HCT116 (cell line): ENCODE measurements around the gene PPFIBP1. TPM values are rescaled to one million over a fixed set of nuclear protein-coding genes. Genes with fewer than 3 reads are reported as not detected.

Source experiments
- ATAC-seq: fragments of 200-7000 bp; cut with Tn5 transposase; 2 replicates; pipeline ENCODE4 v1.9.1; 2020; ENCODE audit warnings: mild to moderate bottlenecking, moderate library complexity
- BruUV-seq: library from RNA; stranded (reverse); fragments of 400-500 nt; replicated peaks from 2 replicates; lab custom pipeline; 2021; lab: Mats Ljungman, UMichigan
- CTCF ChIA-PET: fragments of 300-600 bp; sonication (Branson Sonifier 250); formaldehyde crosslinking; loops from one replicate; lab custom pipeline; 2021; ENCODE audit warnings: antibody characterized with exemption; lab: Charles Lee
- POLR2A ChIA-PET: fragments of 300-600, 350-600 bp; sonication (Branson Sonifier 250); formaldehyde crosslinking; loops from one replicate; lab custom pipeline; 2021; ENCODE audit warnings: antibody characterized with exemption; lab: Charles Lee
- RAD21 ChIA-PET, 2 experiments: fragments of 300-600 bp; sonication (Branson Sonifier 250); formaldehyde crosslinking; loops; one replicate each; lab custom pipeline; 2023; ENCODE audit warnings: low total read pairs in 2 of 2; ENCODE audit not compliant: uncharacterized antibody in 2 of 2, unreplicated experiment in 2 of 2, low non-redundant PET in 1 of 2; lab: Charles Lee
- DNase-seq: peaks from one replicate; pipeline ENCODE4 v3.0.0-alpha.2; 2010; ENCODE audit warnings: low read depth, low spot score
- H2AFZ ChIP-seq: fragments of 200-600 bp; shearing (Covaris generic), sonication (generic); 2 replicates; pipeline ENCODE4 v1.6.1; 2017; ENCODE audit warnings: low read depth, mixed run types, mixed read lengths, antibody characterized with exemption, low read length; ENCODE audit not compliant: poor library complexity, severe bottlenecking
- H3K27ac ChIP-seq: 2 replicates; pipeline ENCODE4 v1.5.1; 2012; ENCODE audit warnings: low read depth, low read length
- H3K27me3 ChIP-seq: fragments of 200-600 bp; sonication (generic); 2 replicates; pipeline ENCODE4 v1.6.1; 2016; ENCODE audit warnings: mixed run types, low read length, mixed read lengths; ENCODE audit not compliant: insufficient read depth
- H3K36me3 ChIP-seq, 2 experiments: fragments of 200-500 bp in 1 of 2; fragments of 200-600 bp in 1 of 2; sonication (Bioruptor generic) in 1 of 2; sonication (generic) in 1 of 2; 2 replicates each; pipeline versions ENCODE4 v1.5.1 to v1.6.1; 2014 to 2016; ENCODE audit warnings: low read length in 2 of 2, inconsistent platforms in 1 of 2, mixed read lengths in 1 of 2, mixed run types in 1 of 2; ENCODE audit not compliant: insufficient read depth in 2 of 2, control insufficient read depth in 1 of 2
- H3K4me1 ChIP-seq, 2 experiments: fragments of 200-600 bp in 1 of 2; sonication (generic) in 1 of 2; 2 replicates each; pipeline versions ENCODE4 v1.5.1 to v1.6.1; 2012 to 2017; ENCODE audit warnings: low read length in 2 of 2, inconsistent platforms in 1 of 2, mild to moderate bottlenecking in 1 of 2, mixed read lengths in 1 of 2, mixed run types in 1 of 2, moderate library complexity in 1 of 2; ENCODE audit not compliant: insufficient read depth in 2 of 2, control insufficient read depth in 1 of 2
- H3K4me2 ChIP-seq: fragments of 200-600 bp; sonication (generic); 2 replicates; pipeline ENCODE4 v1.6.1; 2017; ENCODE audit warnings: mixed run types, low read length, mixed read lengths
- H3K4me3 ChIP-seq, 2 experiments: fragments of 200-600 bp in 1 of 2; sonication (generic) in 1 of 2; replicated peaks in 1 of 2; 2 replicates each; pipeline ENCODE4 v1.5.1; 2011 to 2016; ENCODE audit warnings: low read length in 2 of 2, control low read depth in 1 of 2, low read depth in 1 of 2, mild to moderate bottlenecking in 1 of 2, mixed read lengths in 1 of 2, mixed run types in 1 of 2
- H3K79me2 ChIP-seq: fragments of 200-600 bp; sonication (generic); 2 replicates; pipeline ENCODE4 v1.6.1; 2017; ENCODE audit warnings: mild to moderate bottlenecking, mixed run types, low read length, moderate library complexity, mixed read lengths; ENCODE audit not compliant: insufficient read depth
- H3K9ac ChIP-seq: fragments of 200-600 bp; sonication (generic); 2 replicates; pipeline ENCODE4 v1.6.1; 2016; ENCODE audit warnings: low read length, mixed read lengths
- H3K9me2 ChIP-seq: fragments of 200-600 bp; sonication (generic), shearing (Covaris generic); 2 replicates; pipeline ENCODE4 v1.6.1; 2017; ENCODE audit warnings: mixed run types, mild to moderate bottlenecking, moderate library complexity; ENCODE audit not compliant: insufficient read depth
- H3K9me3 ChIP-seq, 2 experiments: fragments of 200-500 bp in 1 of 2; fragments of 200-600 bp in 1 of 2; sonication (Bioruptor generic) in 1 of 2; sonication (generic) in 1 of 2; 2 replicates each; pipeline ENCODE4 v1.6.1; 2014 to 2017; ENCODE audit warnings: low read length in 2 of 2, mixed read lengths in 2 of 2, inconsistent platforms in 1 of 2, low read depth in 1 of 2, mild to moderate bottlenecking in 1 of 2, mixed run types in 1 of 2, moderate library complexity in 1 of 2; ENCODE audit not compliant: control insufficient read depth in 1 of 2, insufficient read depth in 1 of 2
- H4K20me1 ChIP-seq: fragments of 200-600 bp; sonication (generic), shearing (Covaris generic); 2 replicates; pipeline ENCODE4 v1.6.1; 2017; ENCODE audit warnings: mixed run types, mild to moderate bottlenecking, moderate library complexity; ENCODE audit not compliant: insufficient read depth
- CBX3 ChIP-seq: IDR thresholded peaks from 2 replicates; pipeline ENCODE4 v1.6.1; 2012; ENCODE audit warnings: low read depth
- CEBPB ChIP-seq: IDR thresholded peaks from 2 replicates; pipeline ENCODE4 v1.6.1; 2012; ENCODE audit warnings: low read depth
- EZH2 ChIP-seq: fragments of 200-600 bp; sonication (generic); IDR thresholded peaks from 2 replicates; pipeline ENCODE4 v1.6.1; 2017; ENCODE audit warnings: antibody characterized with exemption, mixed run types
- EZH2phosphoT487 ChIP-seq: fragments of 200-600 bp; IDR thresholded peaks from 2 replicates; pipeline ENCODE4 v1.6.1; 2018; ENCODE audit warnings: antibody characterized with exemption, borderline replicate concordance
- FOSL1 ChIP-seq: IDR thresholded peaks from 2 replicates; pipeline ENCODE4 v1.6.1; 2012; ENCODE audit warnings: low read depth
- JUND ChIP-seq: IDR thresholded peaks from 2 replicates; pipeline ENCODE4 v1.6.1; 2012
- POLR2A ChIP-seq: IDR thresholded peaks from 2 replicates; pipeline ENCODE4 v1.7.0; 2011; ENCODE audit warnings: borderline replicate concordance; ENCODE audit not compliant: insufficient read depth, insufficient read length; ENCODE audit errors: extremely low read depth
- POLR2AphosphoS5 ChIP-seq: IDR thresholded peaks from 2 replicates; pipeline ENCODE4 v1.6.1; 2011; ENCODE audit warnings: mild to moderate bottlenecking, low read depth, low read length, moderate library complexity
- REST ChIP-seq: IDR thresholded peaks from 2 replicates; pipeline ENCODE4 v1.6.1; 2012; ENCODE audit warnings: low read depth
- SIN3A ChIP-seq: IDR thresholded peaks from 2 replicates; pipeline ENCODE4 v1.6.1; 2012; ENCODE audit warnings: low read depth
- SP1 ChIP-seq: IDR thresholded peaks from 2 replicates; pipeline ENCODE4 v1.6.1; 2012; ENCODE audit warnings: low read depth
- ZFX ChIP-seq: fragments of 450-650 bp; IDR thresholded peaks from 2 replicates; pipeline ENCODE4 v1.6.1; 2017
- intact Hi-C: fragments of 100-400 bp; cut with micrococcal nuclease; formaldehyde crosslinking; loops from 2 replicates; pipeline ENCODE4 v1.10.0; 2022
- total RNA-seq: library from RNA; stranded (reverse); gene quantifications from one replicate; pipeline ENCODE4 v1.2.1, GENCODE V29; 2021; ENCODE audit not compliant: unreplicated experiment
- TF ChIP-seq, protein P1 (sequence below): IDR thresholded peaks from 2 replicates; pipeline ENCODE4 v1.6.1; 2012
- TF ChIP-seq, protein P2 (sequence below), 3 experiments: fragments of 200-600 bp in 1 of 3; sonication (generic) in 1 of 3; IDR thresholded peaks in 2 of 3; conservative IDR thresholded peaks in 1 of 3; 2 replicates each; pipeline ENCODE4 v1.5.1; 2012 to 2017; ENCODE audit warnings: low read depth in 2 of 3, low read length in 2 of 3, antibody characterized with exemption in 1 of 3, borderline replicate concordance in 1 of 3, control low read depth in 1 of 3, mild to moderate bottlenecking in 1 of 3, mixed read lengths in 1 of 3, mixed run types in 1 of 3, moderate library complexity in 1 of 3; ENCODE audit not compliant: insufficient read depth in 1 of 3
- TF ChIP-seq, protein P3 (sequence below): IDR thresholded peaks from 2 replicates; pipeline ENCODE4 v1.6.1; 2012

The PPFIBP1 gene
- total RNA-seq, 1 experiment from 2014 or later: 102 TPM

DNA sequence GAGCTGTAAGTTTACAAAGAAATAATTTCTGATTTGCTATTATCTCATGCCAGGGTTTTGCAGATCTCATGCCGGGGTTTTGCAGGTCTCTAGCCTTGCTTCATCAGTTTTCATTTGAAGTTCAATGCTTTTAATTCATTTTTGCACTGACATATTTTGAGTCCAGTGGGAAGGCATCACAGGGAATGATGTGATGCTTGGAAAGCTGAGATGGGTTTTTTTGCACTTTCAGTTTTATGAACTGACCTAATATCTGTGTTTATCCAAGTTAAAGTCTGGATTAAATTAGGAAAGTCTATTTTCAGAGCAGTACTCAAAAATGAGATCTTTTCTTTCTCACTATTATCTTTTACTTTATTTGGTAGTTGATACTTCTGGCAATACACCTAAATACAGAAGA lies 148.6 kb downstream of the PPFIBP1 start:
- no peak overlapping the region for H3K27ac ChIP-seq
- no TSS peak for BruUV-seq
- H3K36me3 ChIP-seq: peaks cover 6 to 7% of the 10 kb centered on the region in 2 experiments; a peak in 2 of 4 replicates
- H3K4me2 ChIP-seq: no peak overlapping the region
- no peak overlapping the region for H3K4me3 ChIP-seq
- no peaks in the 10 kb centered on the region for H4K20me1 ChIP-seq
- CTCF ChIA-PET: no interaction called here
- RAD21 ChIA-PET: no interaction called here
- H3K27me3 ChIP-seq: no peaks in the 10 kb centered on the region
- DNase-seq (no peak), ATAC-seq (no peak)
- no peak overlapping the region for H3K9ac ChIP-seq
- POLR2A ChIA-PET: no interaction called here
- no peaks in the 10 kb centered on the region for H3K9me2 ChIP-seq
- no peaks in the 10 kb centered on the region for H3K9me3 ChIP-seq
- no peak overlapping the region for H2AFZ ChIP-seq
- TF ChIP-seq POLR2AphosphoS5 (no peak), POLR2A (no peak), CEBPB (no peak), SP1 (no peak), REST (no peak), SIN3A (no peak), EZH2 (no peak), CBX3 (no peak), JUND (no peak), FOSL1 (no peak), ZFX (no peak), EZH2phosphoT487 (no peak)
- TF ChIP-seq, protein P1, sequence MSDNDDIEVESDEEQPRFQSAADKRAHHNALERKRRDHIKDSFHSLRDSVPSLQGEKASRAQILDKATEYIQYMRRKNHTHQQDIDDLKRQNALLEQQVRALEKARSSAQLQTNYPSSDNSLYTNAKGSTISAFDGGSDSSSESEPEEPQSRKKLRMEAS: no peak
- TF ChIP-seq, protein P2, sequence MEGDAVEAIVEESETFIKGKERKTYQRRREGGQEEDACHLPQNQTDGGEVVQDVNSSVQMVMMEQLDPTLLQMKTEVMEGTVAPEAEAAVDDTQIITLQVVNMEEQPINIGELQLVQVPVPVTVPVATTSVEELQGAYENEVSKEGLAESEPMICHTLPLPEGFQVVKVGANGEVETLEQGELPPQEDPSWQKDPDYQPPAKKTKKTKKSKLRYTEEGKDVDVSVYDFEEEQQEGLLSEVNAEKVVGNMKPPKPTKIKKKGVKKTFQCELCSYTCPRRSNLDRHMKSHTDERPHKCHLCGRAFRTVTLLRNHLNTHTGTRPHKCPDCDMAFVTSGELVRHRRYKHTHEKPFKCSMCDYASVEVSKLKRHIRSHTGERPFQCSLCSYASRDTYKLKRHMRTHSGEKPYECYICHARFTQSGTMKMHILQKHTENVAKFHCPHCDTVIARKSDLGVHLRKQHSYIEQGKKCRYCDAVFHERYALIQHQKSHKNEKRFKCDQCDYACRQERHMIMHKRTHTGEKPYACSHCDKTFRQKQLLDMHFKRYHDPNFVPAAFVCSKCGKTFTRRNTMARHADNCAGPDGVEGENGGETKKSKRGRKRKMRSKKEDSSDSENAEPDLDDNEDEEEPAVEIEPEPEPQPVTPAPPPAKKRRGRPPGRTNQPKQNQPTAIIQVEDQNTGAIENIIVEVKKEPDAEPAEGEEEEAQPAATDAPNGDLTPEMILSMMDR (IDR thresholded peaks at IDR 0.05 in 2 of 3, conservative IDR thresholded peaks at IDR 0.05 in 1 of 3; ENCODE audit: borderline replicate concordance in 1 of 3, insufficient read depth in 1 of 3, low read depth in 2 of 3, low read length in 2 of 3): no peak
- TF ChIP-seq, protein P3, sequence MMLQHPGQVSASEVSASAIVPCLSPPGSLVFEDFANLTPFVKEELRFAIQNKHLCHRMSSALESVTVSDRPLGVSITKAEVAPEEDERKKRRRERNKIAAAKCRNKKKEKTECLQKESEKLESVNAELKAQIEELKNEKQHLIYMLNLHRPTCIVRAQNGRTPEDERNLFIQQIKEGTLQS: no peak
- no peaks in the 10 kb centered on the region for H3K4me1 ChIP-seq
- no peaks in the 10 kb centered on the region for H3K79me2 ChIP-seq
- intact Hi-C loops: no loop called here
